Measurements from ENCODE around the gene ADGRA1.

ADGRA1 gene

GRCh38 chr10:133056651-133057178, 31.0 kb upstream of the ADGRA1 start:
- DNase-seq = no peak

- no peak for DNase-seq
Measured at GRCh38 chr10:133058331-133059092, 29.2 kb upstream of the ADGRA1 start.

GRCh38 chr10:133059093-133059470, 28.6 kb upstream of the ADGRA1 start:
- DNase-seq = no peak

- no peak for DNase-seq
Measured at GRCh38 chr10:133059571-133059970, 28.2 kb upstream of the ADGRA1 start.

GRCh38 chr10:133060022-133060421, 27.7 kb upstream of the ADGRA1 start:
- no peak for DNase-seq

GRCh38 chr10:133060466-133060865, 27.3 kb upstream of the ADGRA1 start:
- DNase-seq = no peak

GRCh38 chr10:133060881-133061280, 26.8 kb upstream of the ADGRA1 start:
- no peak for DNase-seq

- DNase-seq = no peak
Measured at GRCh38 chr10:133061296-133062038, 26.3 kb upstream of the ADGRA1 start.

GRCh38 chr10:133062085-133062484, 25.6 kb upstream of the ADGRA1 start:
- DNase-seq = no peak

- no peak for DNase-seq
Measured at GRCh38 chr10:133062635-133063034, 25.1 kb upstream of the ADGRA1 start.

GRCh38 chr10:133067149-133068105, 20.3 kb upstream of the ADGRA1 start:
- no peak for DNase-seq

- DNase-seq = no peak
Measured at GRCh38 chr10:133068111-133069032, 19.4 kb upstream of the ADGRA1 start.

GRCh38 chr10:133069033-133069525, 18.6 kb upstream of the ADGRA1 start:
- no peak for DNase-seq

GRCh38 chr10:133070405-133070804, 17.3 kb upstream of the ADGRA1 start:
- DNase-seq = no peak

- no peak for DNase-seq
Measured at GRCh38 chr10:133070810-133071209, 16.9 kb upstream of the ADGRA1 start.

GRCh38 chr10:133071733-133072132, 16.0 kb upstream of the ADGRA1 start:
- no peak for DNase-seq

GRCh38 chr10:133072196-133072595, 15.5 kb upstream of the ADGRA1 start:
- no peak for DNase-seq

GRCh38 chr10:133072720-133073390, 14.9 kb upstream of the ADGRA1 start:
- no peak for DNase-seq

GRCh38 chr10:133075346-133076137, 12.2 kb upstream of the ADGRA1 start:
- DNase-seq = no peak
